HS-5 (cell line): Measurements from ENCODE around the gene GAS7.

ENCODE experiments used
- DNase-seq: peaks from one replicate; pipeline ENCODE4 v3.0.0-alpha.2; 2012; ENCODE audit warnings: low read depth

GAS7 gene

DNA sequence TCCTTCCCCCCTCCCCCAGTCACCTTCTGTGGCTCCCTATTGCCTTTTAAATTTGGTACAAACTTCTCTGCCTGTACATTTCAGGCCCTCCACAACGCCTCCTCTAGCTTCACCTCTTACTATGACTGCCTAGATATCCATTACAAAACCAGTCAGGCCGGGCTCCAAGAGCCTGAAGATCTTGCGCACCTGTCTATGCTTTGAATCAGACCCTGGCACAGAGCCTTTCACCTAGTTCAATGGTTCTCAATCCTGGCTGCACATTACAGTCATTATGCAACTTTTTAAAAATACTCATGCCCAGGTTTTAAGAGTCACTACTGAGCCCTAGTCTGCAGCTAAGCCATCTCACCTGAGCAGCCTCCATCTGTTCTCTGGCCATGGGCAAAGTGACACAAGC is 1.6 kb upstream of the GAS7 start:
- DNase-seq = no peak

DNA sequence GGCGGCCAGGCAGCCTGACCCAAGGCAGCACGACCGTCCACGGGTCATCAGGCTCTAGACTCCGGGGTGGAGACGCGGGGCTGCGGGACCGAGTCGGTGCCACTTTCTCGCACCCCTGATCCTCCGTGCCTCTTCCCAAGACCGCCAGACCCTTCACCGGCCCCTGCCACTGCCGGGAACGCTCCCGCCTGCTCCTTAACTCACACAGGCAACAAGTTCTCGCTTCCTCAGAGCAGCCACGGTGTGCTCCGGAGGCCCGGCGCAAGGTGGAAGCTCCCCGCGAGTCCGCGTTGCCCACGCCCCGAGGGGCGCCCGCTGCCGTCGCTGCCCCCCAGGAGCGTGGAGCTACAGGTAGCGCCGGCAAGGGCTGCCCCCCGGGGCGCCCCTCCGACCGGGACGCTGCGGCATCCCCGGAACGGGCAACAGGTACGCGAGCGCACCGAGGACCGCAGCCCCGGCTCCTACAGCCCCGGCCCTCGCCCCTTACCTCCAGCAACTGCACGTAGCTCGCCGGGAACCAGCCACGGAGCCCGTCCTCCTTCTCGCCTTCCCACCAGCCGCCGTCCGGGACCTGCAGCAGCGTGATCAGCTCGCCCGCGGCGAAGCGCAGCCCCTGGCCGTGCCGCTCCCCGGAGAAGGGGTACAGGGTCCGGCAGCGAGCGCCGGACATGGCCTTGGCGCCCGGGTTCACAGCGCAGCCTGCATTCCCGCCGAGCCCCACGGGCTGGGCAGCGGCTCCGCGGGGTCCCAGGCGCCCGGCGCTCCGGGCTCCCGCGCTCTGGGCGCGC is 491 bp downstream of the GAS7 start:
- DNase-seq = no peak

DNA sequence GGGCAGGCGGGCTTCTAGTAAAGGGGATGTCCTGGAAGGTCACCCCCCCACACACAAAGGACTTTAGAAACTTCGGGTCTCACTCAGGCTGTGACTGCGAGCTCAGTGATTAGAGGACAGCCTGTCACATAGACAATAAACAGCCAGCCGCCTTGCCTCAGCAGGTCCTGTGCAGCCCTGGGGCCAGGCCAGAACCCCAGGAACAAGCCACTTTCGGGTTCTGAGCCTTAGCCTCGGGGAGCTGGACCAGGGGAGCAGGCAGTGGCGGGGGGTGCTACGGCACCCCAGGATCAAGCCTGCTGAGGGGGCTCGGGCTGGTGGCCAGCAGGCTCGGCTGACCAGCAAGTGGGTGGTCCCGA is 1.1 kb downstream of the GAS7 start:
- no peak for DNase-seq

- no peak for DNase-seq
These were observed 1.5 kb downstream of the GAS7 start for GRCh38 chr17:10196941-10197340.

DNA sequence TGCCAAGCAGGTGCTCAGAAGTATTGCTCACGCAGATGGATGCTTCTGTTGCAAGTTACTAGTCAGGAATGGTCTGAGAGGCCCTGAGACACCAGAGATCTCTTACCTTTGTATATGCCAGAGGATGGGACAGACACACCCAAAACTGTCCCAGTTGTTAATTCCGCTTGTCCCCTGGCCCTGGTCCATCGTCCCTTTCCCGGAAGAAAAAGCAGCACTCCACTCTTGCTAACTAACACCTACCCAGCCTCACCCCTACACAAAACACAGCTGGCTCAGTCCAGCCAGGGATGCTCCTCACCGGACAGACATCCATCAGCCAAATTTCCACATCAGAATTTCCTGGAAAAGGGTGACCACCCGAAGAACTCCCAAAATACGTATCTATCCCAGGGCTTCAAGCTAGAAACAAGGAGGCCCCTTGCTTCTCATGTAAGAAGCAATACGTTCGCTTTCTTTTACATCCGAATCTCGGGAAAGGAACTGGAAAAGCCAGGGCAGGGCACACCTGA is 2.0 kb downstream of the GAS7 start:
- no peak for DNase-seq

DNA sequence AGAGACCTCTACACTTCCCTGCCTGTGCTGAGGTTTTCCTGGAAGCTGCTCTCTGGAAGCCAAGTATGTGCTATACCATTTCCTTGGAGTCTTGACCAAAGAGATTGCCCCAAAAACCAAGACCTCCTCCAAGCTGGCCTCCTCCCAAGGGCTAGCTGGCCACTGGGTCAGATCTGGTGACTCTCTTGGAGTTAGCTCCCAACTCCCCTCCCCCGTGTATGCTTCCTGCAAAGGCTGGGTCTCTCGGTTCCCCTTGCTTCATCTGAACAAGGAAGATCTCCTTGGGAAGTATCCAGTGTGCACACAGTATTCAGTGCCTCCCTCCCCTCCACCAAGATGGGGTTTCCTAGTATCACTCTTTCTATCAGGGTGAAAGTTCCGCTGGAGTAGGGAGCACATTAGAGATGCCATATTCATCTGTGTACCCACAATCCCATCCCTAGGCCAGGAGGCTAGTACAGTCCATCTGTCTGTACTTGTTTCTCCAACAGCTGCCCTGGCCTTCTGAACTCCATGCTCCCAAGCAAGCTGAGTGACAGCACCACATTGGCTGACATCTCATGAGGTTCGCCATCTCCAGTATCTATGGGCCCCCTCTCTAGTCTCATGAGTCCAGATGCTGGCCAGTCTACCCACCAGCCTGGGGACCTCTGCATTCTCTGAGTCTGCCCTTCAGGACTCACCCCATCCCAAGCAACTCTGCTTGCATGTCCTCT is 3.2 kb downstream of the GAS7 start:
- no peak for DNase-seq

DNA sequence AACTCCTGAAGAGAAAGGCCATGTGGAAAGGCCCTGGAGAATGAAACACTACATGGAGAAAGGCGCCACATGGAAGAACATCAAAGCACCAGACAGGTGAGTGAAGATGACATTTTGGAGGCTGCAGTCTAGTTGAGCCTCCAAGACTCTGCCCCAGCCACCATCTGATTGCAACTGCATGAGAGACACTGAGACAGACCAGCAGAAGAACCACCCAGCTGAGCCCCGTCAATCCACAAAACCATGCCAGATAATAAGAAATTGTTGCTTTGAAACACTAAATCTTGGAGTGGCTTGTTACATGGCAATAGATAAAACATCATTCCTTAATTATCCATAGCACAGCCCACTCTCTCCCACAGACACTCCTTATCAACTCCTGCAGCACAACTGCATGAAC is 4.8 kb downstream of the GAS7 start:
- DNase-seq = no peak

DNA sequence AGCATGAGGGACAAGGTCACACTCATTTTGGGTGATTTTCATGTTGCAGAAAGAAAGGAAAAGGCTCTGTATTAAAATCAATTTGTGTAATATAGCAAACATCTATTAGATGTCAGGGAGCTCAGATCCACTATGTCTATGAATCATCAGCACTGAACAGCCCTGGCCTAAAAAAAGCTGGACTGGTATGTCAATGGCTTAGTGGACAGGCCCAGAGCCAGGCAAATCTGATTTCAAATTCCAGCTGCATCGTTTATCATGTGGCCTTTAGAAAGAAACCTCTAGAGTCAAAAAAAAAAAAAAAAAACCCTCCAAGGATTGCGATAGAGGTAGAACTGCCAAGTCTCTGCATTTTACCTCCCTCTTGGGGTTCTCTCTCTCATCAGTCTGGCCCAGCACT is 5.4 kb downstream of the GAS7 start:
- DNase-seq = no peak

- DNase-seq = no peak
These were observed 5.9 kb downstream of the GAS7 start for GRCh38 chr17:10192461-10192860.

GRCh38 chr17:10187456-10187855 is 10.9 kb downstream of the GAS7 start:
- DNase-seq = no peak

- DNase-seq = no peak
These were observed 11.5 kb downstream of the GAS7 start for GRCh38 chr17:10186771-10187410.

GRCh38 chr17:10183931-10184930 is 14.2 kb downstream of the GAS7 start:
- DNase-seq = no peak

GRCh38 chr17:10182785-10183184 is 15.6 kb downstream of the GAS7 start:
- no peak for DNase-seq

DNA sequence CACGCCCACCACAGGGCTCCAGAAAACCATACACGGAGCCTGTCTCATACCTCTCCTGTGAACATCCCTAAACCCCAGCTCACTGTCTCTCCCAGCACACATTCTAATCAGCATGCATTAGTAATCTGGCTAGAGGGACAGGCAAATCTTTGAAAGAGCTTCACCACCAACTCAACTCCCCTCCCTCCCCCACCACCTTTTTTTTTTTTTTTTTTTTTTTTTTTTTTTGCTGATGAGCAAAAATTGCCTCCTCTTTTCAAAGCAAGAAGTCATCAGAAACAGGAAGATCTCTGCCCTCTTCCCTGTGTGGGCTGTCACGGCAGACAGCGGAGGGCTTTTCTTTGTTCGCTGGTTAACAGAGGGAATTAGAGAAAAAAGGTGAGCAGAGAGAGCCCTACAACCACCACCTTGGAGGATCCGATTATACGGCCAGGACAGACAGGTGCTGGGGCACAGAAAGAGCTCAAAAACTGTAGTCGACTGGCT is 19.9 kb downstream of the GAS7 start:
- DNase-seq = no peak

DNA sequence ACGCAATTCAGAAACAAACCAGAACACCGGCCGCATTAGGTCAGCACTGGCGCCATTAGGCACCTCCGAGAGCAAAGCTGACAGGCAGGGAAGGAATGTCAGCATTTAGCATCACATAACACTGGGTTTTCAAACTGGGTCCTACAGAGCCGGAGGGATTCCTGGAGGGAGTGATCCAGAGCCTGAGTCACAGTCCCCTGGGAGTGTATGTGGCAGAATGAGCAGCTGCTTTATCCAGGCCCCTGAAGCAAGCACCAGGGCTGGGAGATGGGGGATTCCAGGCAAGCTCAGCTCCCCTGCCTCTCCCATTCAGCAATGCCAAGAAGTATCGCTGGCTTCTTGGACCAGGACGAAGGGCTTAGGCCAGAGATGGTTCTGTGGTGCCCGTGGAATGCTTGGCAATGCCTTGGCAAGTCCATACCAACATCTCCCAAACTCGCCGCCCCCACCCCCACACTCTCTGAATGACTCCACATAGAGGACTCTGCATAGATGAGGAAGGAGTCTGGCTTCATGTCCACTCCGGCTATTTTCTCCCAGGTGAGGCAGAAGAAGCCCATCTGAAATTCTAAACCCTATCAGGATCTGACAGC is 20.4 kb downstream of the GAS7 start:
- DNase-seq = no peak

DNA sequence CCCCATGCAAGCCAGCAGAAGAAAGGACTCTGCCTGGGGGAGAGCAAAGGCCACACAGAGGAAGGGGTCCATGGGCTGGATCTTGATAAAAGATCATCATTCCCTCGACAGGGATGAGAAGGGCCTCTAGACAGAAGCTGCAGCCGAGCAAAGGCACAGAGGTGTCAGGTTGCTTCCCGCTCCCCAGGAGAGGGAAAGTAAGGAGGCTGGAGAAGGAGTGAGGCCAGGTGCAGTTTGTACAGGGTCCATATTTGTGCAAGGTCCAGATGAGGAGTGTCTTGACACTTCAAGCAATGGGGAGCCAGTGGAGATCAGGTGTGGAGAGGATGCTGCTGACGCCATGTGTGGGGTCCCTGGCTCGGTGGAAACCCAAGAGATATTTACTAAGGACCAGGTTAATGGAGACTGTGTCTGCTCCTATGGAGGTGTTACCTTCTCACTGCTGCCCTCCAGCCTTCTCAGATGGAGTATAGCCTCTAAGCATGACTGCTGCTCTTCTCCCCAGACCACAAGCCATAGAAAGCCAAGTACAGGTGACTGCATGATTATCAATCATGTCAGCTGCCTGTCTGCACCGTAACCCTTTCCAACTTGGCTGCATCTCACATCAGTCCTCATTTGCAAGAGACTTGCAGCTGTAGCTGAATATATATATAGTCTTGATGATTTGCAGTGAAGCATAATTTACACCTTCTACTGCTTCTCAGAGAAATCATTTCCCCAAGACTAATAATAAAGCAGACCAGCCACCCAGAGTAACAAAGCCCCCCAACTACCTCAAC is 21.1 kb downstream of the GAS7 start:
- DNase-seq = no peak

- no peak for DNase-seq
These were observed 24.5 kb downstream of the GAS7 start for GRCh38 chr17:10173913-10174312.

DNA sequence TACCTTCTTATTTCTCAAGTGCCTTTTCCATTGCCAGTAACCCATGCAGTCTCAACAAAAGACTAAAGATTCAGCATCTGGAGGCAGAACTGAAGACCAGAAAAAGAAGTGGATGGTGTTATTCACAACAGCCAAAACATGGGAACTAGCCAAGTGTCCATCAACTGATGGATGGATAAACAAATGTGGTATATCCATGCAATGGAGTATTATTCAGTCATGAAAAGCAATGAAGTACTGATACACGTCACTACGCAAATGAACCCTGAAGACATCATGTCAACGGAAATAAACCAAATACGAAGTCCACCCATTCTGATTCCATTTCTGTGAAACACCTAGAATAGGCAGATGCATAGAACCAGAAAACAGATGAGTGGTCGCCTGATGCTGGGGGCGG is 25.6 kb downstream of the GAS7 start:
- DNase-seq = no peak

- DNase-seq = peak; percentile 13
These were observed 26.1 kb downstream of the GAS7 start for GRCh38 chr17:10172241-10172741.

DNA sequence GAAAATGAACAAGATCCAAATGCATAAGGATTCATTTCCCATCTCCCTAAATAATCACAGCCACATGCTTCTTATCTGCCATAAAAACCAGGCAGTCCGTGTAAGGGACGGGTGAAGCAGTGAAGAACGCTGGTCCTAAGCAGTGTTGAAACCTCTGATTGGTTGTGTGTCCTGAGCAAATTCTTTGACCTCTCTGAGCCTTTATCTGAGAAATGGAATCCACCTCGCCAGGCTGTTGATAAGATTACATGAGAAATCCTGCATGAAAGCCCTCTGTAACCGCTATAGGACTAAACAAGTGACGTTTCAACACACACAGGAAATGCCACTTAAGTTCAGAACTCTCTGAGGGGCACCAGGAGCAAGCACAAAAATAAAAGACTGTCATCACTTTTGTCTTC is 26.8 kb downstream of the GAS7 start:
- no peak for DNase-seq
